NCI-H2196 (cell line): ENCODE data around the gene MAGEB18.

Source experiments
- DNase-seq: peaks from one replicate; lab custom pipeline; 2025; ENCODE audit not compliant: unreplicated experiment; lab: John Stamatoyannopoulos, UW

Gene MAGEB18

DNA sequence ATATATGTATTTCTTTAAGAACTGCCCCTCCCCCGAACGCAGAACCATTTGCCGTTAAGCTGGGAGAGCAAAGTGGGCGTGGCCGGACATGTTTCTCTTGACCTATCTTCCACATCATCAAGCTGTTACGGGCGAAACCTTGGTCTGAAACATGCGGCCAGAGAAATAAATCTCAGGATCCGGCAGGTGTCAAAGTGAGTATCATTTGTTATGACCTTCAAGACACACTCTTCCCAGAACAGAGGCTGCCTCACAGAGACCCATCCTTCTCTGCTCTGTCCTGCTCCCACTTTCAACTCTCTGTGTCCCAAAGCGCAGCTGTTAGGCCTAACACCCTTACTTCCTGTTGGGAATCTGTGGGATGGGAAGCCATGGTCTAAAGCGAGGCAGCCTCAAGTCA, at the start of gene MAGEB18:
MAGEB18 (plus strand) TSS at position 70 of the 400 bp plus-strand sequence. CDS start 643 bp downstream, outside the sequence.
- no peak for DNase-seq

GRCh38 chrX:26100421-26100920, 37.7 kb upstream of the MAGEB18 start:
- DNase-seq: no peak

DNA sequence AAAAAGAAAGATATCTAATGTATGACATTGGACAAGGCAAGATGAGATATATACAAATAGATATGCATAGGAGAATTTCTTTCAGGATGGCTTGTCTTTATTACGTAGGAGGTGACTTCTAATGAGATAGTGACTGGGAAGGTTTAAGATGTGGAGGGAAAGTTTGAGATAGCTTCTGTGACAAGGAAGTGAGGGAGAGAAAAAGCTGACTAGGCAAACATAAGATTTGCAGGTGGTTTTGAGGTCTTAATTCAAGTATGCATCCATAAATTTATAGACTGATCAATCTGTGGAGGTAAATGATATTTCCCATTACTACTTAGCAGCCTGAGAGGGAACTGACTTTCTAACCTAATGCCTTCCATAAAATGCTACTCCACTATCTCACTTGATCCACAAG, 29.0 kb upstream of the MAGEB18 start:
- no peak for DNase-seq

- DNase-seq: no peak
Observed at GRCh38 chrX:26146024-26146423, 7.9 kb downstream of the MAGEB18 start.

DNA sequence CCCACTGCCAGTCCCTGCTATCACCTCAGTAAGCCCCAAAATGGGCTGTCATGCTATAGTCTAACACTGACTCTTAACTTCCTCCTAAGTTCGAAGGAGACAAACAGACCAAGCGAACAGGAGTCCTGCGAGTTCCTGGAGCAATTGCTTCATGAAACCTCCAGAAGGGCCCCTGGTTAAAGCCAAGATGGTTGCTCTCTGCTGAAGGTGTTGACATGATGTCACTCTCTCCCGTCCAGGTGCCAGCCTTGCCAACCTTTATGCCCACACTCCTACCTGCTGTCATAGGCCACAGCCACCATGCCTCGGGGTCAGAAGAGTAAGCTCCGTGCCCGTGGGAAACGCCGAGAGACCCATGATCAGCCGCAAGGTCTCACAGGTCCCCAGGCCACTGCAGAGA, 22.2 kb downstream of the MAGEB18 start, which contains the start of gene MAGEB6B:
MAGEB6B (plus strand) TSS at position 301 of the 400 bp plus-strand sequence; CDS start at position 301, 0 bp downstream.
- DNase-seq: no peak
